HL-60 (cell line): ENCODE results near the gene DNAH7.
"Not testable (repeated sequence)": the region's sequence is repeated elsewhere in the genome, so short reads cannot be mapped to it uniquely, and the experiment has no call there.

Experiments used
- DNase-seq, 2 experiments: peaks; one replicate each; pipeline ENCODE4 v3.0.0-alpha.2; 2010 to 2020; ENCODE audit warnings: low read depth in 1 of 2, low spot score in 1 of 2
- H3K27ac ChIP-seq: fragments of 250-450 bp; sonication (Bioruptor Pico); replicated peaks from 2 replicates; pipeline ENCODE4 v1.5.1; 2020; ENCODE audit warnings: mild to moderate bottlenecking, moderate library complexity
- H3K27me3 ChIP-seq: fragments of 250-450 bp; sonication (Bioruptor Pico); 2 replicates; pipeline ENCODE4 v1.5.1; 2021; ENCODE audit warnings: mild to moderate bottlenecking, moderate library complexity; ENCODE audit not compliant: insufficient read depth, poor library complexity, severe bottlenecking
- H3K4me3 ChIP-seq: replicated peaks from 2 replicates; pipeline ENCODE4 v1.5.1; 2011; ENCODE audit warnings: mild to moderate bottlenecking, control low read depth, low read length; ENCODE audit not compliant: insufficient read depth
- CTCF ChIP-seq: IDR thresholded peaks from one replicate; pipeline ENCODE4 v1.5.1; 2011; ENCODE audit warnings: low read length, control low read depth, inconsistent platforms; ENCODE audit not compliant: insufficient read depth
- GABPA ChIP-seq: IDR thresholded peaks from 2 replicates; pipeline ENCODE4 v1.6.1; 2012; ENCODE audit warnings: low read depth
- POLR2AphosphoS5 ChIP-seq: IDR thresholded peaks from 2 replicates; pipeline ENCODE4 v1.6.1; 2012; ENCODE audit warnings: low read depth
- SPI1 ChIP-seq: IDR thresholded peaks from 2 replicates; pipeline ENCODE4 v1.6.1; 2012; ENCODE audit warnings: low read depth, mild to moderate bottlenecking, borderline replicate concordance
- TF ChIP-seq, protein P1 (sequence below): IDR thresholded peaks from 2 replicates; pipeline ENCODE4 v1.6.1; 2012; ENCODE audit warnings: low read depth; ENCODE audit not compliant: insufficient replicate concordance

The DNAH7 gene

DNA sequence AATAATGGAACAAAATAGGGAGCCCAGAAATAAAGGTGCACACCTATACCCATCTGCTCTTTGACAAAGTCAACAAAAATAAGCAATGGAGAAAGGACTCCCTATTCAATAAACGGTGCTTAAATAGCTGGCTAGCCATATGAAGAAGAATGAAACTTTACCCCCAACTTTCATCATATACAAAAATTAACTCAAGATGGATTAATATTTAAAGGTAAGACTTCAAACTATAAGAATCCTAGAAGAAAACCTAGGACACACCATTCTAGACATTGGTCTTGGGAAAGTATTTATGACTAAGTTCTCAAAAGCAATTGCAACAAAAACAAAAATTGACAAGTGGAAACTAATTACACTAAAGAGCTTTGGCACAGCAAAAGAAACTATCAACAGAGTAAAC lies 139.1 kb downstream of the DNAH7 start:
- no peak overlapping the region for H3K27ac ChIP-seq
- H3K27me3 ChIP-seq, result no peaks in the 10 kb centered on the region
- H3K4me3 ChIP-seq, result no peak overlapping the region
- TF ChIP-seq, protein P1, sequence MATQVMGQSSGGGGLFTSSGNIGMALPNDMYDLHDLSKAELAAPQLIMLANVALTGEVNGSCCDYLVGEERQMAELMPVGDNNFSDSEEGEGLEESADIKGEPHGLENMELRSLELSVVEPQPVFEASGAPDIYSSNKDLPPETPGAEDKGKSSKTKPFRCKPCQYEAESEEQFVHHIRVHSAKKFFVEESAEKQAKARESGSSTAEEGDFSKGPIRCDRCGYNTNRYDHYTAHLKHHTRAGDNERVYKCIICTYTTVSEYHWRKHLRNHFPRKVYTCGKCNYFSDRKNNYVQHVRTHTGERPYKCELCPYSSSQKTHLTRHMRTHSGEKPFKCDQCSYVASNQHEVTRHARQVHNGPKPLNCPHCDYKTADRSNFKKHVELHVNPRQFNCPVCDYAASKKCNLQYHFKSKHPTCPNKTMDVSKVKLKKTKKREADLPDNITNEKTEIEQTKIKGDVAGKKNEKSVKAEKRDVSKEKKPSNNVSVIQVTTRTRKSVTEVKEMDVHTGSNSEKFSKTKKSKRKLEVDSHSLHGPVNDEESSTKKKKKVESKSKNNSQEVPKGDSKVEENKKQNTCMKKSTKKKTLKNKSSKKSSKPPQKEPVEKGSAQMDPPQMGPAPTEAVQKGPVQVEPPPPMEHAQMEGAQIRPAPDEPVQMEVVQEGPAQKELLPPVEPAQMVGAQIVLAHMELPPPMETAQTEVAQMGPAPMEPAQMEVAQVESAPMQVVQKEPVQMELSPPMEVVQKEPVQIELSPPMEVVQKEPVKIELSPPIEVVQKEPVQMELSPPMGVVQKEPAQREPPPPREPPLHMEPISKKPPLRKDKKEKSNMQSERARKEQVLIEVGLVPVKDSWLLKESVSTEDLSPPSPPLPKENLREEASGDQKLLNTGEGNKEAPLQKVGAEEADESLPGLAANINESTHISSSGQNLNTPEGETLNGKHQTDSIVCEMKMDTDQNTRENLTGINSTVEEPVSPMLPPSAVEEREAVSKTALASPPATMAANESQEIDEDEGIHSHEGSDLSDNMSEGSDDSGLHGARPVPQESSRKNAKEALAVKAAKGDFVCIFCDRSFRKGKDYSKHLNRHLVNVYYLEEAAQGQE, result no peak
- TF ChIP-seq GABPA, result no peak
- no peak for TF ChIP-seq SPI1
- TF ChIP-seq CTCF, result no peak
- no peak for TF ChIP-seq POLR2AphosphoS5
- no peak for DNase-seq

DNA sequence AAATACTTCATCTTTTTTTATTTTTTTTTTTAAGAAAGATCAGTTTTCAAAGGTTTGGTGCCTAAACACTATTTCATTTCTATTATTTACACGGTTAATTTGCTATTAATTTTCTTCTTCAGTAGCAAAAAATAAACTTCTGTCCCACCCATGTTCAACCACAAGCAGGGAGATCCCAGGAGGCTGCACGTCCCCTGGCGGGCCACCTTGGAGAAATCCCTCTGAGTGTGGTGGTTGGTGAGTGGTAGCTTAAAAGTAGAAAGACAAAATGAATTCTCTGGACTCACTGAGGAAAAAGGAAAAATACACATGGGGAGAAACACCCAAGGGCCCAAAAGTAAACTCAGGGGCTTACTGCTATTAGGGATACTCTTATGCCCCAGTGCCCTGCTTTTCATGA lies 143.5 kb downstream of the DNAH7 start:
- no peak overlapping the region for H3K27ac ChIP-seq
- no peak overlapping the region for H3K4me3 ChIP-seq
- DNase-seq, result no peak
- H3K27me3 ChIP-seq, result no peaks in the 10 kb centered on the region
- TF ChIP-seq, protein P1, result no peak
- TF ChIP-seq CTCF, result no peak
- TF ChIP-seq POLR2AphosphoS5, result no peak
- TF ChIP-seq GABPA, result no peak
- no peak for TF ChIP-seq SPI1

GRCh38 chr2:195923889-195924288 lies 144.7 kb downstream of the DNAH7 start:
- TF ChIP-seq POLR2AphosphoS5 (no peak), GABPA (no peak), CTCF (no peak), SPI1 (no peak)
- TF ChIP-seq, protein P1, result no peak
- no peak for DNase-seq
- Histone ChIP-seq H3K27me3 (no peaks in the 10 kb centered on the region), H3K4me3 (no peak overlapping the region), H3K27ac (no peak overlapping the region)

GRCh38 chr2:195917021-195917600 lies 151.5 kb downstream of the DNAH7 start:
- H3K4me3 ChIP-seq, H3K27me3 ChIP-seq, H3K27ac ChIP-seq, DNase-seq: not testable (repeated sequence)
